Lower leg skin (tissue), 4 donors: ENCODE data around the gene ZNF165. TPM values are rescaled to one million over a fixed set of nuclear protein-coding genes. Genes with fewer than 3 reads are reported as not detected.
"Not testable (repeated sequence)": the region's sequence is repeated elsewhere in the genome, so short reads cannot be mapped to it uniquely, and the experiment has no call there.

Source experiments
- DNase-seq, 2 donors: peaks; one replicate each; pipeline ENCODE4 v3.0.0-alpha.2; 2019; ENCODE audit warnings: low spot score in 2 of 2
- H3K4me3 ChIP-seq: fragments of 200-600 bp; sonication (generic); 2 replicates; pipeline ENCODE4 v1.5.1; 2017; ENCODE audit warnings: mild to moderate bottlenecking, low read depth; ENCODE audit not compliant: poor library complexity, severe bottlenecking
- POLR2A ChIP-seq, 2 donors: fragments of 450-650 bp; IDR thresholded peaks; one replicate each; pipeline ENCODE4 v1.6.1; 2016 to 2017; ENCODE audit warnings: antibody characterized with exemption in 2 of 2, mild to moderate bottlenecking in 1 of 2, moderate library complexity in 1 of 2
- WGBS, 2 donors: methylation state at CpG; one replicate each; pipeline ENCODE4 v1.1.5; 2018; 5-methylcytosine and 5-hydroxymethylcytosine counted together
- intact Hi-C: fragments of 100-400 bp; cut with DNase I; formaldehyde crosslinking; loops from one replicate; pipeline ENCODE4 v1.15.0; 2023; ENCODE audit warnings: low total_unique reads
- total RNA-seq, 4 donors: library from RNA; depleted of rRNA; stranded (reverse); fragments of >200 nt; gene quantifications; one replicate each; pipeline ENCODE4 v1.1.0, GENCODE V29; 2016
- TF ChIP-seq, protein P1 (sequence below), 3 donors: fragments of 450-650 bp; IDR thresholded peaks; one replicate each; pipeline ENCODE4 v1.5.1; 2016; ENCODE audit warnings: antibody characterized with exemption in 3 of 3, mild to moderate bottlenecking in 3 of 3, moderate library complexity in 2 of 3

The ZNF165 gene
- total RNA-seq, 4 donors from 2014 or later, result 0.72 to 3.1 (median 1.9) TPM

DNA sequence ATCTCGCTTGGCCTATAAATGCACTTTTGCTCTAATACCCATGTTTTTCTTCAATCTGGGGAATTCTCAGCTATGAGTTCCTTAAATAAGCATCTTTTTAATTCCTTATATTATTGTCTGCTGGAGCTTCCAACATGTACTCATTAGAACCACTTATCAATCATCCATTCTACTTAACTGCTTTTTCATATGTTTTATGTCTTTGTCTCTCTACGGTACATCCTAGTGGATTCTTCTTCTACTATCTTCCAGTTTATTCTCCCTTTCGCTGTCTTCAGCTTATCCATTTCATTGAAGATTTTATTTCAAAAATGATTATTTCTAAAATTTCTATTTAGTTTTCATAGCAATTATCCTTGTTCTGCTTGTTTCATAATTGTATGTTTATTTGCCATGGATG is 31.6 kb downstream of the ZNF165 start:
- DNase-seq, result no peak
- intact Hi-C loops, result no loop called here
- no peak for TF ChIP-seq POLR2A (IDR thresholded peaks at IDR 0.05)
- TF ChIP-seq, protein P1, sequence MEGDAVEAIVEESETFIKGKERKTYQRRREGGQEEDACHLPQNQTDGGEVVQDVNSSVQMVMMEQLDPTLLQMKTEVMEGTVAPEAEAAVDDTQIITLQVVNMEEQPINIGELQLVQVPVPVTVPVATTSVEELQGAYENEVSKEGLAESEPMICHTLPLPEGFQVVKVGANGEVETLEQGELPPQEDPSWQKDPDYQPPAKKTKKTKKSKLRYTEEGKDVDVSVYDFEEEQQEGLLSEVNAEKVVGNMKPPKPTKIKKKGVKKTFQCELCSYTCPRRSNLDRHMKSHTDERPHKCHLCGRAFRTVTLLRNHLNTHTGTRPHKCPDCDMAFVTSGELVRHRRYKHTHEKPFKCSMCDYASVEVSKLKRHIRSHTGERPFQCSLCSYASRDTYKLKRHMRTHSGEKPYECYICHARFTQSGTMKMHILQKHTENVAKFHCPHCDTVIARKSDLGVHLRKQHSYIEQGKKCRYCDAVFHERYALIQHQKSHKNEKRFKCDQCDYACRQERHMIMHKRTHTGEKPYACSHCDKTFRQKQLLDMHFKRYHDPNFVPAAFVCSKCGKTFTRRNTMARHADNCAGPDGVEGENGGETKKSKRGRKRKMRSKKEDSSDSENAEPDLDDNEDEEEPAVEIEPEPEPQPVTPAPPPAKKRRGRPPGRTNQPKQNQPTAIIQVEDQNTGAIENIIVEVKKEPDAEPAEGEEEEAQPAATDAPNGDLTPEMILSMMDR (IDR thresholded peaks at IDR 0.05), result no peak
- H3K4me3 ChIP-seq, result no peak overlapping the region
- 75 to 93% methylated on average over 3 of the region's 3 CpGs for WGBS, 2 donors

DNA sequence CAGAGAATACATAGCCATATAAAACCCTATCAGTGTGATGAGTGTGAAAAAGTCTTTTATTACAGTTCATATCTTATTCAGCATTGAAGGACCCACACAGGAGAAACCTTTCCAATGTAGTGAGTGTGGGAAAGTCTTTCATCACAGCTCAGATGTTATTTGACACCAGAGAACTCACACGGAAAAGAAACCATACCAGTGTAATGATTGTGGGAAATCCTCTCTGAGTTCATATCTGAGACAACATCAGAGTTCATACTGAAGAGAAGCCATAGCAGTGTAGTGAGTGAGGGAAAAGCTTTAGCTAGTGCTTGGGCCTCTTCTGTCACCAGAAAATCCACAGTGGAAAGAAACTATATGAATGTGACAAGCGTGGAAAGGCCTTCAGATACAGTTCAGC is 35.4 kb downstream of the ZNF165 start:
- DNase-seq, result no peak
- H3K4me3 ChIP-seq, result no peak overlapping the region
- intact Hi-C loops, result no loop called here
- 73 to 88% methylated on average over 2 of the region's 2 CpGs for WGBS, 2 donors
- no peak for TF ChIP-seq POLR2A (IDR thresholded peaks at IDR 0.05)

DNA sequence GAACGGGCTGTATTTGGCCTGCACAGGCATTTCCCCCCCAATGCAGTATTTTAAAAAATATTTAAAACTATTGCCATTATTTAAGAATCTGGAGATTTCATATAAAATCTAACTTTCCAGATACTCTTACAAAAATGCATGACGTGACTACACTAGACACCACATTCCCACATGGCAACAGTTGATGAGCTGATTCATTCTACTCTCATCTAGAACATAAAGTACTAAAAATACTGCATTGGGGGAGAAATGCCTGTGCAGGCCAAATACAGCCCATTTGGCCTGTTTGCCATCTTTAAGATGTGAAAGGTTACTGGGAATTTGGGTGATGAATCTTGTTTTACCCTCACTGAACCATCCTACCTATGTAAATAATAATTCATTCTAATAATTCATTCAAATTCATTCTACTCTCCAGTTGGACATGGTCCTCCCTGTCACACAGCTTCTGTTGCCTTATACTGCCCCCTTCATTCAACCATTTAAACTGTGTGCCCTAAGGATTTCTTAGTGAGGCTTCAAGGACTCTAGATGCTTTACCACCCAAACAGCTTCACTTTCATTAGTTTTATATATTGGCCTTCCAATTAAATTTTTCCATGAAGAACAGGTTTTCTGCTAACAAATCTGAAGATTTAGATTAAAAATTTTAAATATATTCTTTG is 37.1 kb downstream of the ZNF165 start:
- intact Hi-C loops, result no loop called here
- 92 to 93% methylated on average over 2 of the region's 2 CpGs for WGBS, 2 donors
- TF ChIP-seq POLR2A (IDR thresholded peaks at IDR 0.05), result no peak
- TF ChIP-seq, protein P1 (IDR thresholded peaks at IDR 0.05), result no peak
- H3K4me3 ChIP-seq, result no peak overlapping the region
- DNase-seq, result no peak

DNA sequence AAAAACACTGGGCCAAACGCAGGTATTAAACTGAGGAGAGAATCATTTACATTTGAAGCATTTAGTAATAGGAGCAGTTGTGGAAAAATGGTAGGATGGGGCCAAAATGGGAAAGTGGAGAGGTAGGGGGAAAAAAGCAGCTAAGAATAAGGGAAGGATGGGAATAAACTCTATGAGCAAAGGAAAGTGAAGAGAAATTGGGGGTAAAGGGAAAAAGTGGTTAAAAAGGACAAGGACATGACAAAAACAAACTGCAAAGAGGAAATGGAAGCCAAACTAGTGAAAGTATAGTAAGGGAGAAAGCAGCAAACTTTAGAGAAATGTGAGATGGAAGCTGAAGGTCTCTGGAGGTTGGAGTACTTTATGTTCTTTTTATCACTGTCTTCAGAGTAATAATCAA is 37.8 kb downstream of the ZNF165 start:
- intact Hi-C loops, result no loop called here
- 70 to 82% methylated on average over 1 of the region's 1 CpG for WGBS, 2 donors
- DNase-seq, result no peak
- TF ChIP-seq, protein P1 (IDR thresholded peaks at IDR 0.05), result no peak
- TF ChIP-seq POLR2A (IDR thresholded peaks at IDR 0.05), result no peak
- H3K4me3 ChIP-seq, result no peak overlapping the region

DNA sequence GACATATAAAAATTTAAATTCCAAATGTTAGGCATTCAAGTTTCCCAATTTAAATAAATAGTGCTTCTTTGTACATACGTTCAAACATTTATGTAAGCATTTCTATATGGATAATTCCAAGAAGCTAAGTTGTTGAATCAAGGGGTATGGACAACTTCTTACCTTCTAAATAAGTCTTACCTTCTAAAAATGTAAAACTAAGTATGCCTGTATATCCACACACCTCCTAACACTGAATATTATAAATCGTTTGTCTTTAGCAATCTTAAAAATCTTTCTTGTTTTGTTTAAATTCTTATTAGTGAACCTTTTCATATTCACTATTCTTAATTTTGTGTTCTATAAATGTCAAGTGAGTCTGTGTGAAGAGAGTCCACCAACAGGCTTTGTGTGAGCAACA is 41.5 kb downstream of the ZNF165 start:
- no peak overlapping the region for H3K4me3 ChIP-seq
- WGBS, 2 donors, result 90 to 93% methylated on average over 2 of the region's 2 CpGs
- DNase-seq, result no peak
- intact Hi-C loops, result no loop called here
- TF ChIP-seq, protein P1 (IDR thresholded peaks at IDR 0.05), result no peak
- TF ChIP-seq POLR2A (IDR thresholded peaks at IDR 0.05), result no peak

DNA sequence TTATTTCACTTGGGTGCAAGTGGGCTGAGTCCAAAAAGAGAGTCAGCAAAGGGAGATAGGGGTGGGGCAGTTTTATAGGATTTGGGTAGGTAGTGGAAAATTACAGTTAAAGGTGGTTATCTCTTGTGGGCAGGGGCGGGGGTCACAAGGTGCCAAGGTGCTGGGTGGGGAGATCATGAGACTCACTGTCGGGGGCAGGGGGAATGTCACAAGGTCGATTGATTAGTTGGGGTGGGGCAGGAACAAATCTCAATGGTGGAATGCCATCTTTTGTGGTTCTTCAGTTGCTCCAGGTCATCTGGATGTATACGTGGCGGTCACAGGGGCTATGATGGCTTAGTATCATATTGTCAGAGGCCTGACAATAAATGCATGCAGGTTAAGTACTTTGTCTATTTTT is 41.9 kb downstream of the ZNF165 start:
- intact Hi-C loops, DNase-seq, H3K4me3 ChIP-seq: not testable (repeated sequence)
- 92 to 95% methylated on average over 5 of the region's 5 CpGs for WGBS, 2 donors

DNA sequence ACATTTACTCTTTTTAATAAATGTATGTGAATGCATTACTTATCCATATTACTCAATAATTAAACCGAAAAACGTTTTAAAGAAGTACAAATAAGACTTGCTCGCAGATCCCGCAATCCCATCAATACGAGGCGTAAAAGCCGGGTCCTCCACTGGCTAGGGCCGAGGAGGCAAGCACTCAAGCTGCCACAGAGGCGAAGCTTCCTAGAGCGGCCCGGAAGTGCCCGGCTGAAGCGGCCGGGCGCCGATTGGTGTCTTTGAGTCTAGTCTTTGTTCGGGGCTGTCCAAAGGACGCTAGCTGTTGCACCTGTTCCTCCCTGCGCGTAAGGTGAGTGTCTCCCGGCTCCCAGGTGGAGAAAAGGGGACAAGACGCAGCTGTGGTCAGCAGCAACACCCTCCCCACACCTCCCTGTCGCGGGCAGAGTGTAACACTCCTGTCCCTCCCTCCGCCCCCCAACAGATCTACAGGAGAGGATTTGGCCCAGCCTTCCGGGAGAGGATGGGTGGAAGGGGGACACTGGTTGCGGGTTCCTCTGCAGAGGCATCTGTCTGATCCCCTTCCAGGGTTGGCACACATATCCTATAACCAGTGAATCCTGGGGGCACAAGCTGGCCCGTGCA is 44.1 kb downstream of the ZNF165 start, which contains the start of gene ZSCAN16:
TSS of gene ZSCAN16 (plus strand) at position 260 of the 621 bp plus-strand sequence. CDS start 835 bp downstream, outside the sequence.
- WGBS, 2 donors, result 0% methylated on average over 28 of the region's 28 CpGs

More for the DNA sequence above, 44.1 kb downstream of the ZNF165 start, which contains the start of gene ZSCAN16:
- peak; percentile 59 to 94 for DNase-seq
- TF ChIP-seq, protein P1 (IDR thresholded peaks at IDR 0.05), result no peak
- no peak for TF ChIP-seq POLR2A (IDR thresholded peaks at IDR 0.05)
- peak within 1 kb of the TSS; percentile 56 for H3K4me3 ChIP-seq
- intact Hi-C loops, result no loop called here
